ENCODE data around the gene ELANE. TPM values are rescaled to one million over a fixed set of nuclear protein-coding genes. Genes with fewer than 3 reads are reported as not detected.

ELANE gene
- total and polyA plus RNA-seq, 9 of the 15 experiments (the other 6 are each of a cell fraction or from before 2014, with no cell fraction given), result not detected

GRCh38 chr19:848386-848921 is 3.6 kb upstream of the ELANE start:
- no peaks in the 10 kb centered on the region for H3K36me3 ChIP-seq (ENCODE audit: control insufficient read depth, insufficient read depth, low read length)
- ChIA-PET CTCF (ENCODE audit: low intra/inter-chr PET ratio) (no interaction called here), POLR2A (interaction anchor here (0.7 to 1.1 kb wide), 2 partner anchors 10 to 1367 kb away, joined by 3 read pairs; no protein-coding TSS in a partner anchor)
- ATAC-seq (peak; percentile 28), FAIRE-seq (no peak), DNase-seq (ENCODE audit: extremely low read depth in 1 of 4, low spot score in 3 of 4) (no peak)
- no peaks in the 10 kb centered on the region for H3K79me2 ChIP-seq (ENCODE audit: control insufficient read depth, insufficient read depth, low read length)
- H3K4me1 ChIP-seq (replicated peaks in 1 of 2; ENCODE audit: control insufficient read depth in 2 of 2, insufficient read depth in 2 of 2, low read length in 2 of 2), result peaks cover 5 to 60% of the 10 kb centered on the region in 2 experiments; a peak in 4 of 5 replicates
- intact Hi-C loops (cut with micrococcal nuclease) (no loop called here), in situ Hi-C loops (cut with MboI) (no loop called here)
- peak overlapping the region in 1 of 2 experiments; percentile 76; a peak in 1 of 4 replicates for H3K9ac ChIP-seq (ENCODE audit: insufficient read depth in 1 of 2, low read depth in 2 of 2, low read length in 2 of 2)
- no TSS peak for BruUV-seq (replicated peaks)
- H3K27ac ChIP-seq (ENCODE audit: extremely low read depth, low read depth, low read length), result no peak overlapping the region
- no peaks in the 10 kb centered on the region for H3K9me1 ChIP-seq (ENCODE audit: control insufficient read depth, insufficient read depth, low read length)
- no peak overlapping the region for H2AFZ ChIP-seq (ENCODE audit: low read depth, low read length)
- H3K4me2 ChIP-seq (ENCODE audit: insufficient read depth, low read length), result no peak overlapping the region
- no peaks in the 10 kb centered on the region for H4K20me1 ChIP-seq (replicated peaks; ENCODE audit: control insufficient read depth, insufficient read depth, low read length)
- H3K4me3 ChIP-seq, result no peak overlapping the region
- 31% methylated on average over 11 of the region's 12 CpGs for WGBS (ENCODE audit: insufficient coverage, low coverage, missing lambda C conversion rate)
- no peaks in the 10 kb centered on the region for H3K9me3 ChIP-seq (replicated peaks; ENCODE audit: control insufficient read depth, insufficient read depth, low read depth, low read length)
- 0 out of 2 replicates have a peak, but pooled peaks have one; percentile 24 for TF ChIP-seq CBX1 (IDR thresholded peaks at IDR 0.05; ENCODE audit: low read depth)
- TF ChIP-seq PRDM10 (IDR thresholded peaks at IDR 0.05; ENCODE audit: partially characterized antibody), result peak; percentile 45
- peak; percentile 35; the same call in 1 of the 2 replicates for TF ChIP-seq ZBTB7A (IDR thresholded peaks at IDR 0.05; ENCODE audit: borderline replicate concordance, control insufficient read depth, low read depth, low read length)
- TF ChIP-seq TEAD2 (tag; IDR thresholded peaks at IDR 0.05), result no peak
- peak; percentile 96 for TF ChIP-seq ZFP36 (IDR thresholded peaks at IDR 0.05; ENCODE audit: low read depth, low read length, partially characterized antibody)
- no peak for TF ChIP-seq ZNF586 (CRISPR knock-in tag; conservative IDR thresholded peaks at IDR 0.05)
- TF ChIP-seq SMAD3 (CRISPR knock-in tag; conservative IDR thresholded peaks at IDR 0.05), result no peak
- peak; percentile 7; the same call in 1 of the 2 replicates for TF ChIP-seq VEZF1 (CRISPR knock-in tag; IDR thresholded peaks at IDR 0.05)
- TF ChIP-seq KDM1A (IDR thresholded peaks at IDR 0.05), result peak; percentile 31 to 78; a peak in 3 of 4 replicates
- TF ChIP-seq BCOR (IDR thresholded peaks at IDR 0.05), result peak; percentile 86
- peak; percentile 52; the same call in 1 of the 2 replicates for TF ChIP-seq SMARCA5 (IDR thresholded peaks at IDR 0.05)
- TF ChIP-seq ZNF436 (CRISPR knock-in tag; IDR thresholded peaks at IDR 0.05), result peak; percentile 57; the same call in 1 of the 2 replicates
- TF ChIP-seq RBM25 (IDR thresholded peaks at IDR 0.05; ENCODE audit: low read depth, low read length, severe bottlenecking), result peak; percentile 73
- no peaks in the 10 kb centered on the region for H3K27me3 ChIP-seq (ENCODE audit: control insufficient read depth in 2 of 2, insufficient read depth in 2 of 2, low read length in 2 of 2)
